Brain microvascular endothelial cell (primary cell): ENCODE data around the gene CD34.

ENCODE experiments used
- DNase-seq: peaks from one replicate; pipeline ENCODE4 v3.0.0-alpha.2; 2020
- H3K27ac ChIP-seq: fragments of 250-450 bp; sonication (Bioruptor Pico); 2 replicates; pipeline ENCODE4 v1.5.1; 2020; ENCODE audit warnings: mild to moderate bottlenecking, moderate library complexity
- H3K27me3 ChIP-seq: fragments of 250-450 bp; sonication (Bioruptor Pico); replicated peaks from 2 replicates; pipeline ENCODE4 v1.5.1; 2020; ENCODE audit warnings: mild to moderate bottlenecking
- H3K36me3 ChIP-seq: fragments of 250-450 bp; sonication (Bioruptor Pico); replicated peaks from 2 replicates; pipeline ENCODE4 v1.5.1; 2020; ENCODE audit warnings: mild to moderate bottlenecking
- H3K4me3 ChIP-seq: 2 replicates; pipeline ENCODE4 v1.5.1; 2011; ENCODE audit warnings: low read depth, mild to moderate bottlenecking, control low read depth, low read length, moderate library complexity
- in situ Hi-C: cut with HindIII; loops from 2 replicates; pipeline ENCODE4 v1.10.0; 2017; ENCODE audit warnings: low sequenced_read_pairs, low pct_ligation_motif_present
- TF ChIP-seq, protein P1 (sequence below): IDR thresholded peaks from 2 replicates; pipeline ENCODE4 v1.5.1; 2011; ENCODE audit warnings: low read depth, mild to moderate bottlenecking, moderate library complexity, low read length, control low read depth, inconsistent platforms; ENCODE audit errors: missing control alignments

The CD34 gene

DNA sequence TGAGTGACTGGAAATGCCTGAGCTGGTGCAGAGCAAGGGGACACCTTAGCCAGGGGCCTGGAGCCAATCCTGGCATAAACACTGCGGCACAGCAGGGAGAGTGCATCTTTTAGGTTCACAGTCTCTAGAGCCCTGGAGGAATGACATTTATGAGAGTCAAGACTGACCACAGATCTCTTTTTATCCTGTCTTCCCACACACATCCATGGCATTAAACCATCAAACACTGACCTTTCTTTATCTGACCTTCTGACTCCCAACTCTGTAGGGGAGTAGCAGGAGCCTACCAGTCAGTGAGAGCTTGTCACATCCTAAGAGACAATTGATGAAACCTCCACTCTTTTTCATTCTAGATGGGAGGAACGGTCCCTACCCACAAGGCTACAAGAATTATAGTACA is 7.9 kb downstream of the CD34 start:
- Histone ChIP-seq H3K27ac (no peak overlapping the region), H3K36me3 (no peaks in the 10 kb centered on the region), H3K4me3 (no peak overlapping the region), H3K27me3 (no peaks in the 10 kb centered on the region)
- in situ Hi-C loops, result no loop called here
- TF ChIP-seq, protein P1, sequence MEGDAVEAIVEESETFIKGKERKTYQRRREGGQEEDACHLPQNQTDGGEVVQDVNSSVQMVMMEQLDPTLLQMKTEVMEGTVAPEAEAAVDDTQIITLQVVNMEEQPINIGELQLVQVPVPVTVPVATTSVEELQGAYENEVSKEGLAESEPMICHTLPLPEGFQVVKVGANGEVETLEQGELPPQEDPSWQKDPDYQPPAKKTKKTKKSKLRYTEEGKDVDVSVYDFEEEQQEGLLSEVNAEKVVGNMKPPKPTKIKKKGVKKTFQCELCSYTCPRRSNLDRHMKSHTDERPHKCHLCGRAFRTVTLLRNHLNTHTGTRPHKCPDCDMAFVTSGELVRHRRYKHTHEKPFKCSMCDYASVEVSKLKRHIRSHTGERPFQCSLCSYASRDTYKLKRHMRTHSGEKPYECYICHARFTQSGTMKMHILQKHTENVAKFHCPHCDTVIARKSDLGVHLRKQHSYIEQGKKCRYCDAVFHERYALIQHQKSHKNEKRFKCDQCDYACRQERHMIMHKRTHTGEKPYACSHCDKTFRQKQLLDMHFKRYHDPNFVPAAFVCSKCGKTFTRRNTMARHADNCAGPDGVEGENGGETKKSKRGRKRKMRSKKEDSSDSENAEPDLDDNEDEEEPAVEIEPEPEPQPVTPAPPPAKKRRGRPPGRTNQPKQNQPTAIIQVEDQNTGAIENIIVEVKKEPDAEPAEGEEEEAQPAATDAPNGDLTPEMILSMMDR, result no peak
- DNase-seq, result no peak

DNA sequence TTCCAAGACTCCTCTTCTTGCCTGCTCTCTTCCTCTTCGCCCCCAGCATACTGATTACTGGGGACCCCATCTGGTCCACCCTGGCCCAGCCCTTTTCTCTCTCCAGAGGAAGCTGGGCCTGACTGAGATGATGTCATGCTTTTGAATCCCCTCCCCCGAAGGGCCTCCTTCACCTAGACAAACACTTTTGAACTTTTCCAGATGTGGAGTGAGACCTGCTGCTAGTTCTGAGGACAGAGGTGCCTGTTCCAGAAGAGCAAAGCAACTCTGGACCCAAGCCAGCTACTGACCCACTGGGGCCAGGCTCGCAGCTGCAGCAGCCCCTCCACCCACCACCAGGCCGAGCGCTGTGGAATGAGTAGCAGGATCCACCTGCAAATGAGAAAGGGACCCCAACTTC is 8.4 kb downstream of the CD34 start:
- in situ Hi-C loops, result no loop called here
- H3K36me3 ChIP-seq, result no peaks in the 10 kb centered on the region

DNA sequence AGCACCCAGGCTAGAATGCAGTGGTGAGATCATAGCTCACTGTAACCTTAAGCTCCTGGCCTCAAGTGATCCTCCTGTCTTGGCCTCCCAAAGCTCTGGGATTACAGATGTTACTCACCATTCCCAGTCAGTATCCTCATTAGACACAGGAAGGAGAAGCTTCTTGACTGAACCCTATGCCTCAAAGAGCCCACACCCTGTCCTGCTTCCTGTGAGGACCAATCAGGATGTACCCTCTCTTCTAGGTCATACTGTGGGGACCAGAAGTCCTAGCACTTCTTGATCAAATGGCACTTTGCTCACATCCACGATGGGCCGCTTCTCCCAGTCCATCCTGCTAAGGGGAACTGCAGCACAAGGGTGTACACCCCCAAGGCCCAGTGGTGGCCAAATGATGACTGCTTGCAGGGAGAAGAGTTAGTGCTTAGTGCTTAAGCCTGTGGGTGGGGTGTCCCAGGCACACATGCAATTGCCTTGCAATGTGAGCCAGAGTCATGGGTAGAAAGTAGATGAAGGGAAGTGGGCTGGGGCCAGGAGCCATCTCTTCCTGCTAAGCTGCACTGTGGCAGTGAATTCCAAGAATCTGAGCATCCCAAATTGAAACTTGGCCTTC is 9.8 kb downstream of the CD34 start:
- Histone ChIP-seq H3K27me3 (no peaks in the 10 kb centered on the region), H3K4me3 (no peak overlapping the region), H3K27ac (no peak overlapping the region), H3K36me3 (no peaks in the 10 kb centered on the region)
- no peak for DNase-seq
- in situ Hi-C loops, result no loop called here
- TF ChIP-seq, protein P1, result no peak

More for the DNA sequence above, 8.4 kb downstream of the CD34 start:
- TF ChIP-seq, protein P1, result no peak
- DNase-seq, result no peak
- H3K4me3 ChIP-seq, result no peak overlapping the region
- no peak overlapping the region for H3K27ac ChIP-seq
- no peaks in the 10 kb centered on the region for H3K27me3 ChIP-seq

DNA sequence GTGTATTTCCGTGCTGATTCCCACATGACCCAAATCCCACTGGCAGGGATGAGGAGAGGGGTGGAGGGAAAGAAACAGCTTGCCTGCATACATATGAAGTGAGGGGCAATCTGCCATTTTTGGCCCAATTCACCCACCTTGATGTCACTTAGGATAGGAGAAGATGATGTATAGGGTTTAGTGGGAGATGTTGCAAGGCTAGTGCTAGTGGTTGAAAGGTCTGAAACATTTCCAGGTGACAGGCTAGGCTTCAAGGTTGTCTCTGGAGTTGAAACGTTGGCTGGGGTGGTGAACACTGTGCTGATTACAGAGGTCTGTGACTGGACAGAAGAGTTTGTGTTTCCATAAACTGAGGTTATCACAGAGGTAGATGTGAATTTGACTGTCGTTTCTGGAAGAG is 12.1 kb downstream of the CD34 start:
- H3K27me3 ChIP-seq, result no peaks in the 10 kb centered on the region
- in situ Hi-C loops, result no loop called here
- no peaks in the 10 kb centered on the region for H3K36me3 ChIP-seq
- no peak overlapping the region for H3K27ac ChIP-seq
- no peak for DNase-seq
- TF ChIP-seq, protein P1, result no peak
- H3K4me3 ChIP-seq, result no peak overlapping the region

DNA sequence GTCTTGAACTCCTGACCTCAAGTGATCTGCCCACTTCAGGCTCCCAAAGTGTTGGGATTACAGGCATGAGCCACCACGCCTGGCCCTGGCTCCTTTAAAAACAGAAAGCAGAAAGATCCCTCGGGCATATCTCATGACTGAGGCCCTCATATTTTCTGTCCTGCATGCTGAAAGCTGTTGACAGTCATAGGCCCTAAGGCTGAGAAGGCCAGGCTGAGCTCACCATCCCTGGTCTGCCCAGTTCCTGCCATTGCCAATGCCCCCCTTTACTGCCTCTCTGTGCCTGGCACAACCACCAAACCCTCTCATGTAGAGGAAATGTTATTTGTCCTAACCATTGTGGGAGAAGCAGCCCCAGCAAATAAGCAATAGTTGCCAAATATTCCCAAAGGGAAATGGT is 12.7 kb downstream of the CD34 start:
- no peak overlapping the region for H3K27ac ChIP-seq
- TF ChIP-seq, protein P1, result no peak
- H3K27me3 ChIP-seq, result no peaks in the 10 kb centered on the region
- H3K4me3 ChIP-seq, result no peak overlapping the region
- no peak for DNase-seq
- in situ Hi-C loops, result no loop called here
- H3K36me3 ChIP-seq, result no peaks in the 10 kb centered on the region

DNA sequence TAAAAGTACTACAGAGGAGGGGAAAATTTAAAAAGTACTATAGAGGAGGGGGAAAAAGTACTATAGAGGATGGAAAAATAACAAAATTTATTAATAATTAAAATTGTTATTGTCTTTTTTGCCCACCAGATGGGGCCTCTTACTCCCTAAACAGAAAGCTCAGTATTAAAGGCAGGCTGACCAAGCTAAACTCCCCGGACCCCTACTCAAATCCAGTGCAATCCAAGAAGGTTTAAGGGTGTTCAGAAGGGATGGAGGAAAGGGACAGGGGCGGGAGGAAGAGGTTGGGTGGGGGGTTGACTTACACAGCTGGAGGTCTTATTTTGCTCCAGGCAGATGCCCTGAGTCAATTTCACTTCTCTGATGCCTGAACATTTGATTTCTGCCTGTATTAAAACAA is 13.7 kb downstream of the CD34 start:
- Histone ChIP-seq H3K4me3 (no peak overlapping the region), H3K27ac (no peak overlapping the region), H3K36me3 (no peaks in the 10 kb centered on the region), H3K27me3 (no peaks in the 10 kb centered on the region)
- TF ChIP-seq, protein P1, result peak; percentile 44
- in situ Hi-C loops, result no loop called here
- DNase-seq, result no peak
